ENCODE data around the gene GART. TPM values are rescaled to one million over a fixed set of nuclear protein-coding genes. Genes with fewer than 3 reads are reported as not detected.

GART gene
- total RNA-seq, 4 donors from 2014 or later, result 23.9 to 123 (median 68.5) TPM

GRCh38 chr21:33540711-33541104, 1.2 kb downstream of the GART start:
- Histone ChIP-seq H3K9me3 (no peaks in the 10 kb centered on the region), H3K27me3 (no peaks in the 10 kb centered on the region), H3K27ac (peak overlapping the region; percentile 93 to 99 (median 98)), H3K36me3 (peaks cover 0 to 13% (median 5%) of the 10 kb centered on the region in 4 donors), H3K4me1 (peaks cover 18 to 33% (median 31%) of the 10 kb centered on the region in 4 donors), H3K4me3 (peak overlapping the region in 1 of 4 donors; percentile 97)
- in situ Hi-C loops (cut with MboI; ENCODE audit: low pct_ligation_motif_present in 1 of 4, low pct_unique_long_range_greater_than_20kb in 1 of 4, low sequenced_read_pairs in 3 of 4) (no loop called here), intact Hi-C loops (cut with DNase I; ENCODE audit: low total_unique reads) (no loop called here)
- no peak for DNase-seq
- WGBS, 2 donors (ENCODE audit: low coverage in 1 of 2), result 52 to 73% methylated on average over 3 of the region's 3 CpGs
- TF ChIP-seq POLR2A (IDR thresholded peaks at IDR 0.05), result no peak
- TF ChIP-seq POLR2AphosphoS5 (IDR thresholded peaks at IDR 0.05), result no peak
- TF ChIP-seq CTCF (IDR thresholded peaks at IDR 0.05), result no peak
- TF ChIP-seq EP300 (IDR thresholded peaks at IDR 0.05; ENCODE audit: low read depth), result no peak

GRCh38 chr21:33539616-33540015, 2.3 kb downstream of the GART start:
- in situ Hi-C loops (cut with MboI; ENCODE audit: low pct_ligation_motif_present in 1 of 4, low pct_unique_long_range_greater_than_20kb in 1 of 4, low sequenced_read_pairs in 3 of 4), result no loop called here
- Histone ChIP-seq H3K36me3 (peaks cover 0 to 18% (median 6%) of the 10 kb centered on the region in 4 donors), H3K4me3 (no peak overlapping the region), H3K27me3 (no peaks in the 10 kb centered on the region), H3K9me3 (no peaks in the 10 kb centered on the region), H3K4me1 (peaks cover 11 to 22% (median 21%) of the 10 kb centered on the region in 4 donors), H3K27ac (peak overlapping the region in 1 of 4 donors; percentile 99)
- no peak for DNase-seq
- TF ChIP-seq POLR2AphosphoS5 (IDR thresholded peaks at IDR 0.05) (no peak), POLR2A (IDR thresholded peaks at IDR 0.05) (no peak), EP300 (IDR thresholded peaks at IDR 0.05; ENCODE audit: low read depth) (no peak), CTCF (IDR thresholded peaks at IDR 0.05) (no peak)
- intact Hi-C loops (cut with DNase I; ENCODE audit: low total_unique reads), result no loop called here
- 78 to 82% methylated on average over 4 of the region's 4 CpGs for WGBS, 2 donors (ENCODE audit: low coverage in 1 of 2)

- no peaks in the 10 kb centered on the region for H3K9me3 ChIP-seq
- H3K4me3 ChIP-seq, result no peak overlapping the region
- peaks cover 11 to 17% (median 16%) of the 10 kb centered on the region in 4 donors for H3K4me1 ChIP-seq
- no peak for TF ChIP-seq CTCF (IDR thresholded peaks at IDR 0.05)
- TF ChIP-seq POLR2AphosphoS5 (IDR thresholded peaks at IDR 0.05), result no peak
- TF ChIP-seq EP300 (IDR thresholded peaks at IDR 0.05; ENCODE audit: low read depth), result no peak
- TF ChIP-seq POLR2A (IDR thresholded peaks at IDR 0.05), result no peak
- no peaks in the 10 kb centered on the region for H3K27me3 ChIP-seq
- in situ Hi-C loops (cut with MboI; ENCODE audit: low pct_ligation_motif_present in 1 of 4, low pct_unique_long_range_greater_than_20kb in 1 of 4, low sequenced_read_pairs in 3 of 4) (no loop called here), intact Hi-C loops (cut with DNase I; ENCODE audit: low total_unique reads) (no loop called here)
- 79 to 96% methylated on average over 2 of the region's 2 CpGs for WGBS, 2 donors (ENCODE audit: low coverage in 1 of 2)
- no peak overlapping the region for H3K27ac ChIP-seq
- peaks cover 0 to 37% (median 14%) of the 10 kb centered on the region in 4 donors for H3K36me3 ChIP-seq
- no peak for DNase-seq
Measured at GRCh38 chr21:33537212-33537611, 4.7 kb downstream of the GART start.

GRCh38 chr21:33531007-33531406, 10.9 kb downstream of the GART start:
- Histone ChIP-seq H3K27ac (no peak overlapping the region), H3K4me1 (no peaks in the 10 kb centered on the region), H3K9me3 (no peaks in the 10 kb centered on the region), H3K36me3 (peaks cover 0 to 70% (median 22%) of the 10 kb centered on the region in 4 donors), H3K4me3 (no peak overlapping the region), H3K27me3 (no peaks in the 10 kb centered on the region)
- DNase-seq, result no peak
- in situ Hi-C loops (cut with MboI; ENCODE audit: low pct_ligation_motif_present in 1 of 4, low pct_unique_long_range_greater_than_20kb in 1 of 4, low sequenced_read_pairs in 3 of 4), result no loop called here
- 87 to 94% methylated on average over 3 of the region's 3 CpGs for WGBS, 2 donors (ENCODE audit: low coverage in 1 of 2)
- intact Hi-C loops (cut with DNase I; ENCODE audit: low total_unique reads), result no loop called here
- TF ChIP-seq CTCF (IDR thresholded peaks at IDR 0.05) (no peak), POLR2A (IDR thresholded peaks at IDR 0.05) (no peak), POLR2AphosphoS5 (IDR thresholded peaks at IDR 0.05) (no peak), EP300 (IDR thresholded peaks at IDR 0.05; ENCODE audit: low read depth) (no peak)

Measured in transverse colon (tissue), 4 donors.